K562 (cell line): ENCODE results near the gene DGCR8. TPM values are rescaled to one million over a fixed set of nuclear protein-coding genes. Genes with fewer than 3 reads are reported as not detected.
A peak's percentile ranks its signal among the peaks of the same experiment; 100 is the strongest.

Experiments used
- ARID3B ChIP-seq: fragments of 250-450 bp; sonication (Bioruptor Pico); IDR thresholded peaks from 2 replicates; pipeline ENCODE4 v1.4.0; 2020; ENCODE audit warnings: borderline replicate concordance
- BACH1 ChIP-seq: fragments of 200-800 bp; sonication (Bioruptor generic); IDR thresholded peaks from 2 replicates; pipeline ENCODE4 v1.6.1; 2016; ENCODE audit warnings: missing genetic modification characterization, missing compliant biosample characterization
- CAMTA2 ChIP-seq: fragments of 250-450 bp; sonication (Bioruptor Pico); conservative IDR thresholded peaks from 2 replicates; pipeline ENCODE4 v1.5.1; 2022
- CBX5 ChIP-seq: IDR thresholded peaks from 2 replicates; pipeline ENCODE4 v1.6.1; 2014; ENCODE audit warnings: low read depth, borderline replicate concordance
- CEBPG ChIP-seq, 3 experiments: fragments of 200-800 bp in 1 of 3; sonication (Bioruptor generic) in 1 of 3; sonication (generic) in 1 of 3; formaldehyde crosslinking in 1 of 3; IDR thresholded peaks in 2 of 3; conservative IDR thresholded peaks in 1 of 3; 2 replicates each; pipeline versions ENCODE4 v1.6.1 to v1.8.0; 2016 to 2022; ENCODE audit warnings: missing compliant biosample characterization in 2 of 3, missing genetic modification characterization in 2 of 3, mild to moderate bottlenecking in 1 of 3, missing genetic modification reagents in 1 of 3
- E2F1 ChIP-seq: sonication (generic); formaldehyde crosslinking; IDR thresholded peaks from 2 replicates; pipeline ENCODE4 v1.8.1; 2023; ENCODE audit warnings: mild to moderate bottlenecking, missing genetic modification reagents, moderate library complexity
- IRF2 ChIP-seq: sonication (generic); formaldehyde crosslinking; IDR thresholded peaks from 2 replicates; pipeline ENCODE4 v1.8.1; 2022; ENCODE audit warnings: mild to moderate bottlenecking, missing genetic modification reagents
- KDM4B ChIP-seq, 2 experiments: fragments of 450-650 bp in 1 of 2; sonication (generic) in 1 of 2; IDR thresholded peaks; 2 replicates each; pipeline ENCODE4 v1.6.1; 2016 to 2017; ENCODE audit warnings: borderline replicate concordance in 2 of 2, antibody characterized with exemption in 1 of 2, low read depth in 1 of 2, mild to moderate bottlenecking in 1 of 2
- NCOA1 ChIP-seq: fragments of 450-650 bp; IDR thresholded peaks from 2 replicates; pipeline ENCODE4 v1.6.1; 2016; ENCODE audit warnings: low read depth
- NFE2 ChIP-seq: IDR thresholded peaks from 2 replicates; pipeline ENCODE4 v1.6.1; 2014; ENCODE audit warnings: antibody characterized with exemption, low read depth
- NKRF ChIP-seq: fragments of 450-650 bp; IDR thresholded peaks from 2 replicates; pipeline ENCODE4 v1.6.1; 2016; ENCODE audit warnings: borderline replicate concordance
- PKNOX1 ChIP-seq: fragments of 450-650 bp; IDR thresholded peaks from 2 replicates; pipeline ENCODE4 v1.6.1; 2016
- RBM14 ChIP-seq: fragments of 200-400 bp; formaldehyde crosslinking; IDR thresholded peaks from 2 replicates; pipeline ENCODE4 v1.6.1; 2018; ENCODE audit warnings: low read depth, mild to moderate bottlenecking, low read length, moderate library complexity, borderline replicate concordance; ENCODE audit not compliant: insufficient read depth
- SMARCA5 ChIP-seq: fragments of 450-650 bp; IDR thresholded peaks from 2 replicates; pipeline ENCODE4 v1.6.1; 2016
- SMARCB1 ChIP-seq: IDR thresholded peaks from 2 replicates; pipeline ENCODE4 v1.6.1; 2011; ENCODE audit warnings: improper control_type of control experiment, low read depth; ENCODE audit not compliant: insufficient read length
- SRF ChIP-seq, 2 experiments: fragments of 250-450, 450-650 bp in 1 of 2; sonication (Bioruptor Pico) in 1 of 2; sonication (generic) in 1 of 2; formaldehyde crosslinking; IDR thresholded peaks; 2 replicates each; pipeline versions ENCODE4 v1.5.0 to v1.5.1; 2020 to 2022; ENCODE audit warnings: mild to moderate bottlenecking in 1 of 2, missing genetic modification reagents in 1 of 2
- SUPT5H ChIP-seq: fragments of 450-650 bp; IDR thresholded peaks from 2 replicates; pipeline ENCODE4 v1.6.1; 2016
- TCF7 ChIP-seq: sonication (generic); IDR thresholded peaks from 2 replicates; pipeline ENCODE4 v1.6.1; 2016; ENCODE audit warnings: antibody characterized with exemption, borderline replicate concordance
- TCF7L2 ChIP-seq: fragments of 150-350 bp; IDR thresholded peaks from 2 replicates; pipeline ENCODE4 v1.6.1; 2016; ENCODE audit warnings: low read depth, mild to moderate bottlenecking, low read length, moderate library complexity
- ZNF140 ChIP-seq: fragments of 250-450 bp; sonication (Bioruptor Pico); IDR thresholded peaks from 2 replicates; pipeline ENCODE4 v1.8.0; 2021; ENCODE audit warnings: moderate library complexity, mild to moderate bottlenecking, inconsistent platforms
- ZNF263 ChIP-seq: sonication (generic); formaldehyde crosslinking; IDR thresholded peaks from 2 replicates; pipeline ENCODE4 v1.8.0; 2022; ENCODE audit warnings: mild to moderate bottlenecking, missing genetic modification reagents, borderline replicate concordance
- ZNF785 ChIP-seq: fragments of 250-450 bp; sonication (Bioruptor Pico); IDR thresholded peaks from 2 replicates; pipeline ENCODE4 v1.4.0; 2020; ENCODE audit warnings: mild to moderate bottlenecking
- polyA plus RNA-seq, 8 experiments: library from polyadenylated mRNA; depleted of rRNA in 4 of 8; stranded (reverse) in 5 of 8; unstranded in 3 of 8; fragments of >200 nt; fragmentation: Nextera tagmentation in 2 of 8; fragmentation: Illumina TruSeq in 1 of 8; extraction: Ambion mirVana in 2 of 8; extraction: Trizol in 1 of 8; gene quantifications; 2 replicates each; pipeline versions ENCODE4 v1.2.1 to v1.2.3, GENCODE V29; 2011 to 2014; ENCODE audit warnings: inconsistent platforms in 1 of 8, missing spikeins in 1 of 8
- total RNA-seq, 7 experiments: library from RNA; depleted of rRNA in 6 of 7; stranded (reverse); fragments of >200 nt in 6 of 7; fragmentation: Illumina TruSeq in 2 of 7; extraction: Trizol in 2 of 7; gene quantifications; 2 replicates each; pipeline versions ENCODE4 v1.2.1 to v1.2.3, GENCODE V29; 2011 to 2021; ENCODE audit warnings: low replicate concordance in 1 of 7

DGCR8 gene
- total and polyA plus RNA-seq, 9 of the 15 experiments (the other 6 are each of a cell fraction or from before 2014, with no cell fraction given): 5.9 to 144 (median 80.1) TPM

- TF ChIP-seq TCF7L2 (no peak), SMARCB1 (no peak), CAMTA2 (CRISPR knock-in tag) (no peak; the same call in 1 of the 2 replicates), ZNF785 (no peak), BACH1 (tag) (no peak), E2F1 (CRISPR knock-in tag) (0 out of 2 replicates have a peak, but pooled peaks have one; percentile 36), TCF7 (no peak), ZNF140 (CRISPR knock-in tag) (no peak), PKNOX1 (no peak), IRF2 (CRISPR knock-in tag) (no peak), RBM14 (0 out of 2 replicates have a peak, but pooled peaks have one; percentile 83), CBX5 (no peak), CEBPG (CRISPR knock-in tag; IDR thresholded peaks at IDR 0.05) (no peak), CEBPG (tag; conservative IDR thresholded peaks at IDR 0.05 in 1 of 2, IDR thresholded peaks at IDR 0.05 in 1 of 2) (no peak), SUPT5H (0 out of 2 replicates have a peak, but pooled peaks have one; percentile 28), NFE2 (no peak), SMARCA5 (no peak), NCOA1 (no peak), ZNF263 (no peak), KDM4B (IDR thresholded peaks at IDR 0.05; ENCODE audit: borderline replicate concordance in 2 of 2, low read depth in 1 of 2) (no peak), ARID3B (CRISPR knock-in tag) (no peak), NKRF (no peak), SRF (CRISPR knock-in tag; IDR thresholded peaks at IDR 0.05) (0 out of 4 replicates have a peak, but pooled peaks of 1 of the 2 experiments have one; percentile 62)
Measured at GRCh38 chr22:20094197-20094807, 14.3 kb downstream of the DGCR8 start (continued).
